ENCODE measurements around the gene KAZN.

KAZN gene

GRCh38 chr1:14713077-14713476 lies 114.6 kb downstream of the KAZN start:
- DNase-seq (ENCODE audit: low read depth) = no peak

- DNase-seq (ENCODE audit: low read depth) = no peak
Observed at GRCh38 chr1:14715266-14715665, 116.8 kb downstream of the KAZN start.

- no peak for DNase-seq (ENCODE audit: low read depth)
Observed at GRCh38 chr1:14715802-14716201, 117.3 kb downstream of the KAZN start.

- DNase-seq (ENCODE audit: low read depth) = no peak
Observed at GRCh38 chr1:14716474-14716873, 118.0 kb downstream of the KAZN start.

- DNase-seq (ENCODE audit: low read depth) = no peak
Observed at GRCh38 chr1:14718476-14718875, 120.0 kb downstream of the KAZN start.

GRCh38 chr1:14723401-14723800 lies 124.9 kb downstream of the KAZN start:
- no peak for DNase-seq (ENCODE audit: low read depth)

- DNase-seq (ENCODE audit: low read depth) = no peak
Observed at GRCh38 chr1:14724246-14724645, 125.8 kb downstream of the KAZN start.

- DNase-seq (ENCODE audit: low read depth) = no peak
Observed at GRCh38 chr1:14724678-14725077, 126.2 kb downstream of the KAZN start.

- DNase-seq (ENCODE audit: low read depth) = no peak
Observed at GRCh38 chr1:14725238-14725637, 126.8 kb downstream of the KAZN start.

GRCh38 chr1:14725695-14726094 lies 127.2 kb downstream of the KAZN start:
- DNase-seq (ENCODE audit: low read depth) = no peak

GRCh38 chr1:14726606-14727005 lies 128.1 kb downstream of the KAZN start:
- no peak for DNase-seq (ENCODE audit: low read depth)

GRCh38 chr1:14728516-14728915 lies 130.0 kb downstream of the KAZN start:
- DNase-seq (ENCODE audit: low read depth) = no peak

GRCh38 chr1:14732728-14733047 lies 134.2 kb downstream of the KAZN start:
- no peak for DNase-seq (ENCODE audit: low read depth)

- DNase-seq (ENCODE audit: low read depth) = no peak
Observed at GRCh38 chr1:14733048-14733778, 134.7 kb downstream of the KAZN start.

GRCh38 chr1:14733779-14734140 lies 135.3 kb downstream of the KAZN start:
- no peak for DNase-seq (ENCODE audit: low read depth)

- DNase-seq (ENCODE audit: low read depth) = no peak
Observed at GRCh38 chr1:14735841-14736240, 137.4 kb downstream of the KAZN start.

GRCh38 chr1:14737561-14738094 lies 139.1 kb downstream of the KAZN start:
- no peak for DNase-seq (ENCODE audit: low read depth)

GRCh38 chr1:14738235-14738634 lies 139.8 kb downstream of the KAZN start:
- DNase-seq (ENCODE audit: low read depth) = no peak

- DNase-seq (ENCODE audit: low read depth) = no peak
Observed at GRCh38 chr1:14738647-14739046, 140.2 kb downstream of the KAZN start.

GRCh38 chr1:14739082-14739832 lies 140.8 kb downstream of the KAZN start:
- DNase-seq (ENCODE audit: low read depth) = no peak

GRCh38 chr1:14740016-14740415 lies 141.5 kb downstream of the KAZN start:
- DNase-seq (ENCODE audit: low read depth) = no peak

- DNase-seq (ENCODE audit: low read depth) = no peak
Observed at GRCh38 chr1:14741082-14741481, 142.6 kb downstream of the KAZN start.

- no peak for DNase-seq (ENCODE audit: low read depth)
Observed at GRCh38 chr1:14741532-14741931, 143.0 kb downstream of the KAZN start.
